Keratinocyte (primary cell): ENCODE results near the gene CHST13.

Experiments
- EZH2 ChIP-seq: IDR thresholded peaks from one replicate; pipeline ENCODE4 v1.6.1; 2012; ENCODE audit warnings: inconsistent platforms, mild to moderate bottlenecking, low read length, moderate library complexity
- TF ChIP-seq, protein P1 (sequence below), 3 experiments: IDR thresholded peaks in 1 of 3; conservative IDR thresholded peaks in 1 of 3; optimal IDR thresholded peaks in 1 of 3; 2 replicates in 2 of 3; 3 replicates in 1 of 3; pipeline versions ENCODE3 to v1.5.1; 2011; ENCODE audit warnings: low read length in 3 of 3, mild to moderate bottlenecking in 3 of 3, moderate library complexity in 2 of 3, control low read depth in 1 of 3, inconsistent platforms in 1 of 3; ENCODE audit not compliant: insufficient read depth in 2 of 3; ENCODE audit errors: extremely low read depth in 1 of 3

DNA sequence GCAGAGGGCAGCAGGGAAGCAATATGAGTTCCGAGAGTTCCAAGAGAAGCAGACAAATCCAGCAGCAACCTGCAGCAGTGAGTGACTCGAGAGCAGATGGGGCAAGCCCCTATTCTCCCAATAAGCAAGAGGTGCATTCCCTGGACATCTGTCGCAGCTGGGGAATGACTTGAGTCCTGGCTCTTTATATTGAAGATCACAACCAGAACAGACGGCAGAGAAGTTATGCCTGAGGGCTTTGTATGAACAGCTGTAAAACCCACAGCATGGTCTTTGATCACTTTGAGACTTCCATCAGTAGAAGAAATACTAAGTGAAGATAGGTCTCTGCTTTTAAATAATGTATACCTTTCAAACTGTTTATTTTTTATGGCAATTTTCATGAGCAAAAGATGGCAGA, 58.4 kb downstream of the CHST13 start:
- TF ChIP-seq, protein P1, sequence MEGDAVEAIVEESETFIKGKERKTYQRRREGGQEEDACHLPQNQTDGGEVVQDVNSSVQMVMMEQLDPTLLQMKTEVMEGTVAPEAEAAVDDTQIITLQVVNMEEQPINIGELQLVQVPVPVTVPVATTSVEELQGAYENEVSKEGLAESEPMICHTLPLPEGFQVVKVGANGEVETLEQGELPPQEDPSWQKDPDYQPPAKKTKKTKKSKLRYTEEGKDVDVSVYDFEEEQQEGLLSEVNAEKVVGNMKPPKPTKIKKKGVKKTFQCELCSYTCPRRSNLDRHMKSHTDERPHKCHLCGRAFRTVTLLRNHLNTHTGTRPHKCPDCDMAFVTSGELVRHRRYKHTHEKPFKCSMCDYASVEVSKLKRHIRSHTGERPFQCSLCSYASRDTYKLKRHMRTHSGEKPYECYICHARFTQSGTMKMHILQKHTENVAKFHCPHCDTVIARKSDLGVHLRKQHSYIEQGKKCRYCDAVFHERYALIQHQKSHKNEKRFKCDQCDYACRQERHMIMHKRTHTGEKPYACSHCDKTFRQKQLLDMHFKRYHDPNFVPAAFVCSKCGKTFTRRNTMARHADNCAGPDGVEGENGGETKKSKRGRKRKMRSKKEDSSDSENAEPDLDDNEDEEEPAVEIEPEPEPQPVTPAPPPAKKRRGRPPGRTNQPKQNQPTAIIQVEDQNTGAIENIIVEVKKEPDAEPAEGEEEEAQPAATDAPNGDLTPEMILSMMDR (optimal IDR thresholded peaks at IDR 0.05 in 1 of 3, IDR thresholded peaks at IDR 0.05 in 1 of 3, conservative IDR thresholded peaks at IDR 0.05 in 1 of 3; ENCODE audit: extremely low read depth in 1 of 3, insufficient read depth in 2 of 3, low read length in 3 of 3) = no peak
- TF ChIP-seq EZH2 = no peak
